ENCODE data around the gene CCL22.
"Not testable (repeated sequence)": the region's sequence is repeated elsewhere in the genome, so short reads cannot be mapped to it uniquely, and the experiment has no call there.

The CCL22 gene

GRCh38 chr16:57392694-57393093 lies 34.1 kb downstream of the CCL22 start:
- no peak for DNase-seq (ENCODE audit: low read depth, low spot score)

GRCh38 chr16:57394444-57394843 lies 35.9 kb downstream of the CCL22 start:
- DNase-seq (ENCODE audit: low read depth, low spot score), result no peak

- no peak for DNase-seq (ENCODE audit: low read depth, low spot score)
Observed at GRCh38 chr16:57395026-57395425, 36.4 kb downstream of the CCL22 start.

GRCh38 chr16:57396786-57397185 lies 38.2 kb downstream of the CCL22 start:
- no peak for DNase-seq (ENCODE audit: low read depth, low spot score)

- DNase-seq (ENCODE audit: low read depth, low spot score), result not testable (repeated sequence)
Observed at GRCh38 chr16:57397493-57397892, 38.9 kb downstream of the CCL22 start.

GRCh38 chr16:57401943-57402640 lies 43.5 kb downstream of the CCL22 start:
- no peak for DNase-seq (ENCODE audit: low read depth, low spot score)

- DNase-seq (ENCODE audit: low read depth, low spot score), result no peak
Observed at GRCh38 chr16:57403965-57404817, 45.6 kb downstream of the CCL22 start, which contains the start of gene CCL17. Gene CCL17 (plus strand): TSS chr16:57404767. CDS start chr16:57413933, 9,166 bp downstream.

- DNase-seq (ENCODE audit: low read depth, low spot score), result no peak
Observed at GRCh38 chr16:57405097-57405496, 46.5 kb downstream of the CCL22 start.

GRCh38 chr16:57406881-57407280 lies 48.3 kb downstream of the CCL22 start:
- no peak for DNase-seq (ENCODE audit: low read depth, low spot score)

GRCh38 chr16:57407521-57408353 lies 49.2 kb downstream of the CCL22 start:
- no peak for DNase-seq (ENCODE audit: low read depth, low spot score)

GRCh38 chr16:57409065-57409464 lies 50.5 kb downstream of the CCL22 start:
- DNase-seq (ENCODE audit: low read depth, low spot score), result no peak

- DNase-seq (ENCODE audit: low read depth, low spot score), result no peak
Observed at GRCh38 chr16:57409870-57410587, 51.4 kb downstream of the CCL22 start.

GRCh38 chr16:57411362-57411976 lies 52.9 kb downstream of the CCL22 start:
- no peak for DNase-seq (ENCODE audit: low read depth, low spot score)

GRCh38 chr16:57412584-57412983 lies 54.0 kb downstream of the CCL22 start:
- DNase-seq (ENCODE audit: low read depth, low spot score), result no peak

GRCh38 chr16:57413301-57413730 lies 54.7 kb downstream of the CCL22 start:
- DNase-seq (ENCODE audit: low read depth, low spot score), result no peak

- no peak for DNase-seq (ENCODE audit: low read depth, low spot score)
Observed at GRCh38 chr16:57413733-57414132, 55.1 kb downstream of the CCL22 start.
